Uterus (tissue), 4 donors: Measurements from ENCODE around the gene UBQLN3. TPM values are rescaled to one million over a fixed set of nuclear protein-coding genes. Genes with fewer than 3 reads are reported as not detected.

ENCODE experiments used
- DNase-seq, 2 donors: peaks; one replicate each; pipeline ENCODE4 v3.0.0-alpha.2; 2019 to 2020
- H3K27ac ChIP-seq, 2 donors: fragments of 200-600 bp; sonication (generic); 1 replicate in 1 of 2; 2 replicates in 1 of 2; pipeline ENCODE4 v1.5.1; 2016 to 2018
- H3K27me3 ChIP-seq, 2 donors: fragments of 200-600 bp; sonication (generic); one replicate each; pipeline ENCODE4 v1.5.1; 2018 to 2019; ENCODE audit warnings: control low read depth in 1 of 2
- H3K36me3 ChIP-seq, 2 donors: fragments of 200-600 bp; sonication (generic); one replicate each; pipeline ENCODE4 v1.5.1; 2019; ENCODE audit warnings: control low read depth in 1 of 2
- H3K4me1 ChIP-seq, 2 donors: fragments of 200-600 bp; sonication (generic); one replicate each; pipeline ENCODE4 v1.5.1; 2018 to 2019; ENCODE audit warnings: control low read depth in 1 of 2
- H3K4me3 ChIP-seq, 2 donors: fragments of 200-600 bp; sonication (generic); 1 replicate in 1 of 2; 2 replicates in 1 of 2; pipeline ENCODE4 v1.5.1; 2018 to 2019; ENCODE audit warnings: mild to moderate bottlenecking in 1 of 2
- H3K9me3 ChIP-seq, 2 donors: fragments of 200-600 bp; sonication (generic); one replicate each; pipeline ENCODE4 v1.5.1; 2019; ENCODE audit warnings: control low read depth in 1 of 2
- POLR2A ChIP-seq, 2 donors: fragments of 450-650 bp; IDR thresholded peaks; one replicate each; pipeline ENCODE4 v1.6.1; 2016; ENCODE audit warnings: antibody characterized with exemption in 2 of 2, mild to moderate bottlenecking in 1 of 2, moderate library complexity in 1 of 2
- intact Hi-C: fragments of 100-400 bp; cut with DNase I; formaldehyde crosslinking; loops from one replicate; pipeline ENCODE4 v1.15.1; 2023; ENCODE audit warnings: low total_unique reads
- total RNA-seq, 4 donors: library from RNA; depleted of rRNA in 3 of 4; stranded (reverse); fragments of >200 nt in 3 of 4; gene quantifications; one replicate each; pipeline versions ENCODE4 v1.1.0 to v1.2.4, GENCODE V29; 2014 to 2023
- TF ChIP-seq, protein P1 (sequence below), 4 experiments: fragments of 200-600 bp in 2 of 4; fragments of 450-650 bp in 2 of 4; sonication (generic) in 2 of 4; IDR thresholded peaks; one replicate each; pipeline ENCODE4 v1.5.1; 2016 to 2019; ENCODE audit warnings: antibody characterized with exemption in 4 of 4, mild to moderate bottlenecking in 2 of 4, moderate library complexity in 1 of 4
- donor health status: DM: yes; HTN: yes; CAD: no.

Gene UBQLN3
- total RNA-seq, 4 donors from 2014 or later: 0.29 to 2.2 (median 1.4) TPM

DNA sequence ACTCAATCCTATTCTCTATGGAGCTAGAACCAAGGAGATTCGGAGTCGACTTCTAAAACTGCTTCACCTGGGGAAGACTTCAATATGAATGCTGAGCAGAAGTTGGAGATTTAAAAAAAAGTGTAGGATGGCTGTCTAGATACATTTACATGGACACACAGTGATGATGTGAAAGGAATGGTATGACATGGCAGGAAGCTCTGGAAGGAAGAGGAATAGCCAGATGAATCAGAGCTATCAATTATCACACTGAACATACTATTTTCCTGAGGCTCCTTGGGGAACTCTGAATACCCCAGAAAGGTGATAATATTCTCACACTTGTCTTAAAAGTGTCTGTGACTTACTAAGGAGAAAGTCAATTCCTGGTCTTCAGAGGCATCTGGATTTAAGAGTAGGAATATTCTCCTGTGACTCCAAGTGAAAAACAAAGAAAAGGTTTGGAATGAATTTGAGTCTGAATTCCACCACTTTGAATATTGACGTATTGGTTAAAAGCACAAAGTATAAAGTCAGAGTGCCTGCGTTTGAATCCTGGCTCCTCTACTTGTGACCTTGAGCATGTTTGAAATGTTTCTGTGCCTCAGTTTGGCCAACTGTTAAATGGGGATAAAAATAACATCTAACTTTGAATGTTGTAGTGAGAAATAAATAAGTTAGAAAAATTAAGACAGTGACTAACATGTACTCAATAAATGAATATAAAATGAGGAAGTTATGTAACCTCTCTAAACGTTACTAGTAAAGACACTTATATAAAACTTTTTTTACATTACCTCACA is 20.0 kb downstream of the UBQLN3 start:
- H3K36me3 ChIP-seq: no peaks in the 10 kb centered on the region
- no peaks in the 10 kb centered on the region for H3K4me1 ChIP-seq
- no peaks in the 10 kb centered on the region for H3K9me3 ChIP-seq
- no peak for TF ChIP-seq POLR2A (IDR thresholded peaks at IDR 0.05)
- TF ChIP-seq, protein P1, sequence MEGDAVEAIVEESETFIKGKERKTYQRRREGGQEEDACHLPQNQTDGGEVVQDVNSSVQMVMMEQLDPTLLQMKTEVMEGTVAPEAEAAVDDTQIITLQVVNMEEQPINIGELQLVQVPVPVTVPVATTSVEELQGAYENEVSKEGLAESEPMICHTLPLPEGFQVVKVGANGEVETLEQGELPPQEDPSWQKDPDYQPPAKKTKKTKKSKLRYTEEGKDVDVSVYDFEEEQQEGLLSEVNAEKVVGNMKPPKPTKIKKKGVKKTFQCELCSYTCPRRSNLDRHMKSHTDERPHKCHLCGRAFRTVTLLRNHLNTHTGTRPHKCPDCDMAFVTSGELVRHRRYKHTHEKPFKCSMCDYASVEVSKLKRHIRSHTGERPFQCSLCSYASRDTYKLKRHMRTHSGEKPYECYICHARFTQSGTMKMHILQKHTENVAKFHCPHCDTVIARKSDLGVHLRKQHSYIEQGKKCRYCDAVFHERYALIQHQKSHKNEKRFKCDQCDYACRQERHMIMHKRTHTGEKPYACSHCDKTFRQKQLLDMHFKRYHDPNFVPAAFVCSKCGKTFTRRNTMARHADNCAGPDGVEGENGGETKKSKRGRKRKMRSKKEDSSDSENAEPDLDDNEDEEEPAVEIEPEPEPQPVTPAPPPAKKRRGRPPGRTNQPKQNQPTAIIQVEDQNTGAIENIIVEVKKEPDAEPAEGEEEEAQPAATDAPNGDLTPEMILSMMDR (IDR thresholded peaks at IDR 0.05): no peak
- H3K4me3 ChIP-seq: no peak overlapping the region
- no peaks in the 10 kb centered on the region for H3K27me3 ChIP-seq
- no peak for DNase-seq
- intact Hi-C loops: no loop called here
- H3K27ac ChIP-seq: no peak overlapping the region

DNA sequence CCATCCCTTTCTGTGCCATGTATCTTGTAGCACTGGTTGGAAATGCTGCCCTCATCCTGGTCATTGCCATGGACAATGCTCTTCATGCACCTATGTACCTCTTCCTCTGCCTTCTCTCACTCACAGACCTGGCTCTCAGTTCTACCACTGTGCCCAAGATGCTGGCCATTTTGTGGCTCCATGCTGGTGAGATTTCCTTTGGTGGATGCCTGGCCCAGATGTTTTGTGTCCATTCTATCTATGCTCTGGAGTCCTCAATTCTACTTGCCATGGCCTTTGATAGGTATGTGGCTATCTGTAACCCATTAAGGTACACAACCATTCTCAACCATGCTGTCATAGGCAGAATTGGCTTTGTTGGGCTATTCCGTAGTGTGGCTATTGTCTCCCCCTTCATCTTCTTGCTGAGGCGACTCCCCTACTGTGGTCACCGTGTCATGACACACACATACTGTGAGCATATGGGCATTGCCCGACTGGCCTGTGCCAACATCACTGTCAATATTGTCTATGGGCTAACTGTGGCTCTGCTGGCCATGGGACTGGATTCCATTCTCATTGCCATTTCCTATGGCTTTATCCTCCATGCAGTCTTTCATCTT is 20.9 kb downstream of the UBQLN3 start:
- intact Hi-C loops: no loop called here
- Histone ChIP-seq H3K4me1 (no peaks in the 10 kb centered on the region), H3K27me3 (no peaks in the 10 kb centered on the region), H3K36me3 (no peaks in the 10 kb centered on the region), H3K27ac (no peak overlapping the region), H3K9me3 (no peaks in the 10 kb centered on the region), H3K4me3 (no peak overlapping the region)
- TF ChIP-seq POLR2A (IDR thresholded peaks at IDR 0.05): no peak
- TF ChIP-seq, protein P1 (IDR thresholded peaks at IDR 0.05): no peak
- DNase-seq: no peak

DNA sequence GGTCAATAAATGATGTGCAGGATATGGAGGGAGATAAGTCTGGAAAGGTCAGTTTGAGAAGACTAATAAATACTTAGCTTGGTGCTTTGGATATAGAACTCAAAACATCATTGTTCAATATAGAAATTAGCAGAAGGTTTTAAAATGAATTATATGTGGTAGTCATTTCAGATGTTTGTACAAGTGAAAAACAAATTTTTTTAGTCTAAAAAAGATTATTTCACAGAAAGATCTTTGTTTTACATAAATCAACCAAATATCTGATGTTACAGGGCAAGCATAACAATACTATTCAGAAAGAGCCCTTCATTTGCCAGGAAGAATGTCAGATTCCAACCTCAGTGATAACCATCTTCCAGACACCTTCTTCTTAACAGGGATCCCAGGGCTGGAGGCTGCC is 21.4 kb downstream of the UBQLN3 start, which contains the start of gene OR52D1:
OR52D1 (plus strand) TSS at position 301 of the 400 bp plus-strand sequence; CDS start at position 323, 22 bp downstream.
- no peak within 1 kb of the TSS for H3K27ac ChIP-seq
- no peaks in the 10 kb centered on the region for H3K27me3 ChIP-seq
- H3K36me3 ChIP-seq: no peaks in the 10 kb centered on the region
- DNase-seq: no peak
- TF ChIP-seq, protein P1 (IDR thresholded peaks at IDR 0.05): no peak
- no peak for TF ChIP-seq POLR2A (IDR thresholded peaks at IDR 0.05)
- H3K4me1 ChIP-seq: no peaks in the 10 kb centered on the region
- intact Hi-C loops: no loop called here
- no peaks in the 10 kb centered on the region for H3K9me3 ChIP-seq
- H3K4me3 ChIP-seq: no peak within 1 kb of the TSS

DNA sequence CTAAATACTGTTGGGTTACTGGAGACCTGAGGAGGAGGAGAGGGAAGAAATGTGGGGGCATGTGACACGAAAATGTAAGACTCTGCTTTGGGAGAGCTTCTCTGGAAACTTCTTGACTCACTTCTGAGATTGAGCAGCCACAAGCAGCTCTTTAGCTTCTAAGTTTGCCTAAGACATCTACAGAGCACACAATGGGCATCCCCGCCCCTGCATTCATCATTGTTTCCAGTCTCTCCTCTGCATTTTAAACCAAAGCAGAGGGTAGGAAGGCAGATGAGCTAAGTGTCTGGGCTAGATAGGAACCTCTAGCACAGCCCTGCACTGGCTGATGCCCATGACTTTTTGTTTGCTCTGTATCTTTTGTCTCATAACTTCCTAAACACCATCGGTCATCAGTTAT is 23.3 kb downstream of the UBQLN3 start:
- Histone ChIP-seq H3K27ac (no peak overlapping the region), H3K36me3 (no peaks in the 10 kb centered on the region), H3K4me1 (no peaks in the 10 kb centered on the region), H3K9me3 (no peaks in the 10 kb centered on the region), H3K27me3 (no peaks in the 10 kb centered on the region), H3K4me3 (no peak overlapping the region)
- intact Hi-C loops: no loop called here
- no peak for TF ChIP-seq POLR2A (IDR thresholded peaks at IDR 0.05)
- TF ChIP-seq, protein P1 (IDR thresholded peaks at IDR 0.05): no peak
- DNase-seq: no peak

DNA sequence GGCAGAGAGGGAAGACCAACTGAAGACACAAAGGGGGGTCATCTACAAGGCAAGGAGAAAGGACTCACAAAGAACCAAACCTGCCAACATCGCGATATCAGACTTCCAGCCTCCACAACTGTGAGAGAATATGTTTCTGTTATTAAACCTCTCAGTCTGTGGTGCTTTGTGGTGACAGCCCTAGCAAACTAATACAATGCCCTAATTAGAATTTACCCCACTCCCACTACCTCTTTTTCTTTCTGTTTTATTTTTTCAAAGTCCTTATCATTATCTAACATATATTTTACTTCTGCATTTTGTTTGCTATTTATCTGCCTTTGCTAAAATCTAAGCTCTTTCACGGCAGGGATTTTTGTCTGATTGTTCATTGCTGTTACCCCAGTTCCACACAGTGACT is 23.8 kb downstream of the UBQLN3 start:
- TF ChIP-seq, protein P1 (IDR thresholded peaks at IDR 0.05): no peak
- TF ChIP-seq POLR2A (IDR thresholded peaks at IDR 0.05): no peak
- Histone ChIP-seq H3K9me3 (no peaks in the 10 kb centered on the region), H3K36me3 (no peaks in the 10 kb centered on the region), H3K4me3 (no peak overlapping the region), H3K4me1 (no peaks in the 10 kb centered on the region), H3K27ac (no peak overlapping the region), H3K27me3 (no peaks in the 10 kb centered on the region)
- intact Hi-C loops: no loop called here
- no peak for DNase-seq
